Medulla oblongata (tissue), 1 donor: Measurements from ENCODE around the gene NXT1.

ENCODE experiments used
- DNase-seq: peaks from one replicate; pipeline ENCODE4 v3.0.0-alpha.2; 2015; ENCODE audit errors: extremely low spot score

NXT1 gene

DNA sequence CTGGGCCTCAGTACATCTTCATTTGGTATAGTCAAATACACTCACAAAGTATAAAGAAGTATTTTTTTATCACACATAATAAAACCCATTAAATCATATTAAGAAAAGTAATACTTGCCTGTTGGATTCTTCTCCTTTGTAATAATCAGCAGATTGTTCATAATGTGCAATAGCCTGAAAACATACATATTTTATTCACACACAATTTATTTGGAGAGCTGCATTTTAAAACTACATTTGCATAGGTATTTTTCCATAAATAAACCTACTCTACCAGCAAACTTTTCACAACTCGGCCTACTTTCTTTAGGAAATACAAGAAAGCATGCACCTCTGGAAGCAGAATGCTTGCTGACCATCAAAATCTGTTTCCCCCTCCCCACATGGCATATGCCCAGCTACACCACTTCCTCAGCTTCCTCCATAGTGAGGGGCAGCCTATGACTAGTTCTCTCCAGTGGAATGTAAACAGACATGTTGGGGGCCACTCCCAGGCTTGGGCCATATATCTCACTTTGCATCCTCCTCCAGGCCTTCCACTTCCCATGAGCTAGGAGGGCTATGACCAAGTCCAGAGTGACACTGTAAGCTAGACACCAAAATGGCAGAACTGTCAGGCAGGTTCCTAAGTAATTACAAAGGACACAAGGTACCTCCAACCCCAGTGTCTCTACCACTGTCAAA lies 39.6 kb downstream of the NXT1 start:
- no peak for DNase-seq

DNA sequence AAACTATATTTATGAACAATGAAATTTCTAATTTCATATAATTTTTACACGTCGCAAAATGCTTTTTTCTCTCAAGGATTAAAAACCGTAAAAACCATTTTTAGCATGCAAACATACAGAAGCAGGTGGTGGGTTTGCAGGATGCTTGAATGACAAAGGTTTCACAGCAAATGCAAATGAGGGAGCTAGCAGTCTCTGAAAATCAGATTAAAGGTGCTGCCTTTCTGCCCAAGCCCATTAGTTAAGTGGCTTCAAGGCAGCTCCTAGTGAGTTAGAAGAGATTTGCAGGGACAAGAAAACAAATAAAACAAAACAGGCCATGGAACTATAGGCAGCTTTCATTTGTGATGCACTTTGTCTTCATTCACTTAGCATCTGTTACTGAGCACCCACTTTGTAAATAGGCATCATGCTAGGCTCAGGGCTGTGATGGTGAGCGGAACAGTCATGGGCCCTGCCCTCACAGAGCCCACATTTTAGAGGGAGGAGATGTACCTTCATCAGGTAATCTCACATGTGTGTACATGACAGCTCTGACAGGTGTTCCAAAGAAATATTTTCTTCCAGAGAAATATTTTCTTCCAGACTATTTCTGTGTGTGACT lies 41.2 kb downstream of the NXT1 start:
- no peak for DNase-seq

- no peak for DNase-seq
Measured at GRCh38 chr20:23393996-23394775, 43.6 kb downstream of the NXT1 start.

DNA sequence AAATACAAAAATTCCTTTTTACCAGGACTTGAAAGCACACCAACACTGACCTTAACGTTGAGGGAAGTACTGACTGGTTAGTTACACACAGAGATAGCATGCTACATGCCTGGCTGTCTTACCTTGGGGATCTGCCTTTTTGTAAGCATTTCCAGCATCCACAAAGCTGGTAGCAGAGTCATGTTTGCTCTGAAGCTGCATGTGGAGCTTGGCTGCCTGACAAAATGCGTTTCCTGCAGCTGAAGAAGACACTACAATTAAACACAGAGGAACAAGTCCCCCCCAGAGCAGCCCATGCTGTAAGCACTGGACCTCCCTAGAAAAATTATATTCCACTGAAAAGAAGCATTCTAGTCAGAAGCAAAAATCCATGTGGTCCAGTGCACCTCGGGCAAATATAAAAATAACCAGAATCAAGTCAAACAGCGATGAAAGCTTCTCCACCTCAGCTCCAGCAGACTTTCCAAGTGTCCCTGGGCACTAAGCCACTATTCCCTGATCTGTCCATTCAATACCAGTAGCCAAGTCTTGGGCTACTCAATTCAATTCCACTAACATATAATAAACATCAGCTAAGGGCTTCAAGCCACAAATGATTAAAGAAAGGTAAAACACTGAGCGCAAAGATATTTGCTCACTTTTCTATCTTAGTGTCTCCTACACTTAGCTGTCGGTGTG lies 46.5 kb downstream of the NXT1 start:
- DNase-seq = no peak

- DNase-seq = no peak
Measured at GRCh38 chr20:23397961-23398360, 47.4 kb downstream of the NXT1 start.

DNA sequence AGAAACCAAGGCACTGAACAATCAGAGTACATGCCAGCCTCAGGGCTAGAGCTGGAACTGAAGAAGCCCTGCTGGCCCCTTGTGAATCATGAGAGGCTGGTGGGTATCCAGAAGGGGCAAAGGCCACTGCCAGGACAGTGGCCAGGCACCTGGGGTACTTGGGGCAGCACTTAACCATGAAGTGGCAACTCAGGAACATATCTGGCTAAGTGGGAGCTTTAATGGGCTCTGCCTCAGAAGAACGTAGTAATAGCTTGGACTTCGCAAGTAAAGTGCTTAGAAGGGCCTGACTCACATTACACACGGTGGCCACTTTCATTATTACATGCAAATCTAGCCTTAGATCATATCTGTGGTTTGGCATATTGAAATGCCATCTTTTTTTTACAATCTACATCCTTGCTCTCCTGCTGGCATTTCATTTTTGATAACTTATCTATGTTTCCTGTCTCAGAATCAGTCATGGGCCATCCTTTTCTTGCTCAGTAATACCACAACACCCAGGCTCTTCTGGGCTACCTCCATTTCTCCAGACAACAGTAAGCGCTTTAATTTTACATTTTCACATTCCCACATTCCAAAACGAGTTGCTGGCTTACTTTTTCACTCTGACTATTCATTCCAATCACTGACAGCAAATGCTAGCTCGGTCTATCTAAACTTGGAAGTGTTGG lies 49.1 kb downstream of the NXT1 start:
- no peak for DNase-seq

DNA sequence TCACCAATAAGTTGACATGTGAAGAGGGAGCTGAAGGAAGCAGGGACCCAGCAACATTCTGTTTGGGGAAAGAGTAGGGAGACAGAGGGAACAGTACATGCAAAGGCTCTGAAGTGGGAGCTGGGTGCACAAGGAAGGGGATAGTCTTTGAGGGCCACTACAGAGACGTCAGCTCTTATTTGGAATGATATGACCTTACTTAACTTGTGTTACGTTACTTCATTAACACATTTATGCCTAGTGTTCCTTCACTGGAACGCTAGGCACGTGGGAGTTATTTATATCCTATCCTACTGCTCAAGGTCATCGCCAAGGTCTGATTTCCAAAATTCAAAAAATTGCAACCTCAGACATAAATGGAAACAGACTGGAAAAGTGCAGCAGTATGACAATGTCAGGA lies 50.5 kb downstream of the NXT1 start:
- no peak for DNase-seq

GRCh38 chr20:23403751-23404150 lies 53.2 kb downstream of the NXT1 start:
- no peak for DNase-seq

DNA sequence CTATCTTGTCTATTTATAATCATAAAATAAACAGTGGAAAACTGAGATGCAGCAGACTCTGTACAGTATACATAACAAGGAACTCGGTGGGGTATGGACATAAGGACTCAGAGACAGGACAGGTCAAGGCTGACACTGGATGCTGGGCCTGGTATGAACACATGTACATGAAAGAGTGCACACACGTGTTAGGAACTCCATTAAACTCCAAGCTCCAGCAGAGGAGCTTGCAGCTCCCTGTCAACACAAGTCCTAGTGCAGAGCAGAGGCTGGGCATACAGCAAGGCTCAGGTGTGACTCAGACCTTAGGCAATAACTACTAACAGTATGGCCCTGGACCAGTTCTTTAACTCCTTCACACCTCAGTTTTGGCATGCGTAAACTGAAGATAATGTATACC lies 53.6 kb downstream of the NXT1 start:
- DNase-seq = no peak
